IMR-90 (cell line): ENCODE data around the gene SLC25A25.

Experiments used
- CHD1 ChIP-seq: IDR thresholded peaks from 2 replicates; pipeline ENCODE4 v1.6.1; 2012; ENCODE audit warnings: low read depth, low read length, improper control_type of control experiment
- MAZ ChIP-seq: IDR thresholded peaks from 2 replicates; pipeline ENCODE4 v1.6.1; 2012; ENCODE audit warnings: low read depth, mild to moderate bottlenecking, low read length, improper control_type of control experiment, moderate library complexity, borderline replicate concordance
- MXI1 ChIP-seq: IDR thresholded peaks from 2 replicates; pipeline ENCODE4 v1.6.1; 2012; ENCODE audit warnings: low read depth, mild to moderate bottlenecking, low read length, moderate library complexity, borderline replicate concordance
- POLR2A ChIP-seq: IDR thresholded peaks from 2 replicates; pipeline ENCODE4 v1.6.1; 2012; ENCODE audit warnings: mild to moderate bottlenecking, low read depth, low read length
- RAD21 ChIP-seq: IDR thresholded peaks from 2 replicates; pipeline ENCODE4 v1.6.1; 2012; ENCODE audit warnings: low read length, improper control_type of control experiment
- RCOR1 ChIP-seq: IDR thresholded peaks from 2 replicates; pipeline ENCODE4 v1.6.1; 2012; ENCODE audit warnings: mild to moderate bottlenecking, low read length, improper control_type of control experiment; ENCODE audit not compliant: insufficient replicate concordance
- RFX5 ChIP-seq: IDR thresholded peaks from 2 replicates; pipeline ENCODE4 v1.8.0; 2012; ENCODE audit warnings: low read depth, mild to moderate bottlenecking, low read length, moderate library complexity
- SMC3 ChIP-seq: fragments of 150-350 bp; IDR thresholded peaks from 2 replicates; pipeline ENCODE4 v1.6.1; 2016; ENCODE audit warnings: low read depth, mild to moderate bottlenecking, antibody characterized with exemption, low read length, moderate library complexity
- TF ChIP-seq, protein P1 (sequence below): conservative IDR thresholded peaks from 2 replicates; pipeline ENCODE4 v1.5.1; 2012; ENCODE audit warnings: mild to moderate bottlenecking, low read depth, low read length, improper control_type of control experiment
- TF ChIP-seq, protein P2 (sequence below): fragments of 150-350 bp; IDR thresholded peaks from 2 replicates; pipeline ENCODE4 v1.6.1; 2016; ENCODE audit warnings: low read depth, mild to moderate bottlenecking, low read length, moderate library complexity, borderline replicate concordance
- TF ChIP-seq, protein P3 (sequence below): fragments of 150-350 bp; IDR thresholded peaks from 2 replicates; pipeline ENCODE4 v1.6.1; 2017; ENCODE audit warnings: mild to moderate bottlenecking, antibody characterized with exemption, low read length, low read depth

DNA sequence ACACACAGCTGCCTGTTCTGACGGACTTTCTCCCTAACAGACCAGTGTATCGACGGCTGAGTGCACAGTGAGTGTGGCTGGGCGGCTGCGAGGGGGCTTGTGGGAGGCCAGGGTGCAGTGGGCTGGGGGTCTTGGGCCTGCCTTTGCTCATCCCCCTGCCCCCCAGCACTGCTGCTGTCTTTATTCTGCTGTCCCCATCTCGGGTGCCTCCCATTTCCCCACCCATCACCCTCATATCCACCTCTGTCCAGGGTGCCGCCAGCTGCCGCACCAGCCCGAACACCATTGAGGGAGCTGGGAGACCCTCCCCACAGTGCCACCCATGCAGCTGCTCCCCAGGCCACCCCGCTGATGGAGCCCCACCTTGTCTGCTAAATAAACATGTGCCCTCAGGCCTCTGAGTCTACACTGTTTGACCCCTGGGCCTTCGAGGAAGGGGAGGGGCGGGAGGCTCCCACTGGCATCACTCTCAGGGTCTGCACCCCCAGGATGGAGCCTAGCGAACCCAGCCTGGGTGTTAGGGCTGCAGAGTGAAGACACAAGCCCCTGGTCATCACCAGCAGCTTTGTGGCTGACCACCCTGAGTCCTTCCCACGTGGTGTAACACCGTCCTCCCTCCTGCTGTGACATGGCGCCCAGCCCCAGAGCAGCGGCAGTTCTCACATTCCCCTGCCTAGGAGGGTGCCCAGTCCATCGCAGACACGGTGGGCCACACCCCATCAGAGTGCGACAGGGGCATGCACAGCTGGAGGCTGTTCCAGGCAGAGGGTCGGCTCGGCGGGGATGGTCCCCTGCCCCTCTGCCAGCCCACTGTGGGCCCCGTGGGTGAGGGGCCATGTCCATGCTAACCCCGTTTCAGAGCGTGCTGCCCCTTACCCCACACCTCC lies 85.3 kb downstream of the SLC25A25 start:
- TF ChIP-seq, protein P1, sequence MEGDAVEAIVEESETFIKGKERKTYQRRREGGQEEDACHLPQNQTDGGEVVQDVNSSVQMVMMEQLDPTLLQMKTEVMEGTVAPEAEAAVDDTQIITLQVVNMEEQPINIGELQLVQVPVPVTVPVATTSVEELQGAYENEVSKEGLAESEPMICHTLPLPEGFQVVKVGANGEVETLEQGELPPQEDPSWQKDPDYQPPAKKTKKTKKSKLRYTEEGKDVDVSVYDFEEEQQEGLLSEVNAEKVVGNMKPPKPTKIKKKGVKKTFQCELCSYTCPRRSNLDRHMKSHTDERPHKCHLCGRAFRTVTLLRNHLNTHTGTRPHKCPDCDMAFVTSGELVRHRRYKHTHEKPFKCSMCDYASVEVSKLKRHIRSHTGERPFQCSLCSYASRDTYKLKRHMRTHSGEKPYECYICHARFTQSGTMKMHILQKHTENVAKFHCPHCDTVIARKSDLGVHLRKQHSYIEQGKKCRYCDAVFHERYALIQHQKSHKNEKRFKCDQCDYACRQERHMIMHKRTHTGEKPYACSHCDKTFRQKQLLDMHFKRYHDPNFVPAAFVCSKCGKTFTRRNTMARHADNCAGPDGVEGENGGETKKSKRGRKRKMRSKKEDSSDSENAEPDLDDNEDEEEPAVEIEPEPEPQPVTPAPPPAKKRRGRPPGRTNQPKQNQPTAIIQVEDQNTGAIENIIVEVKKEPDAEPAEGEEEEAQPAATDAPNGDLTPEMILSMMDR = no peak
- TF ChIP-seq RFX5 = no peak
- TF ChIP-seq RAD21 = no peak
- TF ChIP-seq SMC3 = no peak
- no peak for TF ChIP-seq POLR2A
- TF ChIP-seq, protein P2, sequence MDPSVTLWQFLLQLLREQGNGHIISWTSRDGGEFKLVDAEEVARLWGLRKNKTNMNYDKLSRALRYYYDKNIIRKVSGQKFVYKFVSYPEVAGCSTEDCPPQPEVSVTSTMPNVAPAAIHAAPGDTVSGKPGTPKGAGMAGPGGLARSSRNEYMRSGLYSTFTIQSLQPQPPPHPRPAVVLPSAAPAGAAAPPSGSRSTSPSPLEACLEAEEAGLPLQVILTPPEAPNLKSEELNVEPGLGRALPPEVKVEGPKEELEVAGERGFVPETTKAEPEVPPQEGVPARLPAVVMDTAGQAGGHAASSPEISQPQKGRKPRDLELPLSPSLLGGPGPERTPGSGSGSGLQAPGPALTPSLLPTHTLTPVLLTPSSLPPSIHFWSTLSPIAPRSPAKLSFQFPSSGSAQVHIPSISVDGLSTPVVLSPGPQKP = no peak
- TF ChIP-seq, protein P3, sequence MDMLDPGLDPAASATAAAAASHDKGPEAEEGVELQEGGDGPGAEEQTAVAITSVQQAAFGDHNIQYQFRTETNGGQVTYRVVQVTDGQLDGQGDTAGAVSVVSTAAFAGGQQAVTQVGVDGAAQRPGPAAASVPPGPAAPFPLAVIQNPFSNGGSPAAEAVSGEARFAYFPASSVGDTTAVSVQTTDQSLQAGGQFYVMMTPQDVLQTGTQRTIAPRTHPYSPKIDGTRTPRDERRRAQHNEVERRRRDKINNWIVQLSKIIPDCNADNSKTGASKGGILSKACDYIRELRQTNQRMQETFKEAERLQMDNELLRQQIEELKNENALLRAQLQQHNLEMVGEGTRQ = no peak
- TF ChIP-seq MXI1 = no peak
- no peak for TF ChIP-seq MAZ
- TF ChIP-seq RCOR1 = no peak
- no peak for TF ChIP-seq CHD1
